NCI-H2107 treated with DMSO at 0.1 percent for 48 hours (cell line): ENCODE measurements around the gene HHIPL1.

ENCODE experiments used
- DNase-seq: peaks from one replicate; lab custom pipeline; 2025; ENCODE audit not compliant: unreplicated experiment; lab: John Stamatoyannopoulos, UW

Gene HHIPL1

GRCh38 chr14:99609245-99610170 is 35.4 kb upstream of the HHIPL1 start:
- DNase-seq = no peak

GRCh38 chr14:99611646-99612045 is 33.3 kb upstream of the HHIPL1 start:
- DNase-seq = no peak

- no peak for DNase-seq
These were observed 32.7 kb upstream of the HHIPL1 start for GRCh38 chr14:99612071-99612737.

- no peak for DNase-seq
These were observed 32.1 kb upstream of the HHIPL1 start for GRCh38 chr14:99612738-99613330.

GRCh38 chr14:99615497-99616157 is 29.3 kb upstream of the HHIPL1 start:
- DNase-seq = no peak

DNA sequence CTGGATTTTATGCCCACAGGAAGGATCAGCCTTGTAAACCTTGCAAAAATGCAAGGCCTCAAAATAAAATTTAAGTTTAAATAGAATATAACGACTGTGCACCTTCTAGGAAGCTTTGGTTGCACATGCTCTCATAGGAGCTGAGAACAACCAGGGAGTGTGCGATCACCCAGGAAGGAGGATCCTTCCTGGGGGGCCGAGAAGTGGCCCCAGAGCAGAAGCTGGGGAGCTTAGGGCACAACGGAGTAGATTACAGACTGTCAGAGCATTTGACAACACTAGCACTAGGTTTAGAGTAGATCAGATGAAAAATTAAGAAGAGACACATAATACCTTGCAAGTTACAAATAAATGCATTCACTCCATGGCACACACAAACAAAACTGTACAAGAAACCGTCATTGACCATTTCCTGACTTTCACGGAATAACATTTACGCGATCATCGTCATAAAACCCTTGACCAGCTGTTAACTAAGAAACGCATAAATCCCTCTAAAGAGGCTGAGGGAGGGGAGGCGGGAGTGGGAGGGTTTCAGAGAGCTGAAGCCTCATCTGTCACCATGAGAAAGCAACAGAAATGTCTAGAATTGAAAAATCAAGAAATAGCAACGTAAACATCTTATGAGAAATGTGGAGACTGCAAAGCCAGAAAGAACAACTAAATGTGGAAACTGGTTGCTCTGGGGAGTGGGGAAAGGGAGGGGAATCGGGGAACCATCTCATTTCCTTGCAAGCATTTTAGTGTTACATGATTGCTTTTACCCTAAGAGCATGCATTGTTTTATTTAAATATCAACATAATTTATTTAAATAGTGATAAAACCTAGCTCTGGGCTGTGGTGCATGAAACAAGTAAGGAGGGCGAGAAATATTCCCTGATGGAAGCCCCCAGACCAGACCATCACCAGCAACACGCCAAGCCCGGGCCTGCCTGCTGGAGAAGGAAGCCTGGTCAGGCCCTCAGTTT is 27.8 kb upstream of the HHIPL1 start:
- DNase-seq = no peak

GRCh38 chr14:99619835-99620834 is 24.8 kb upstream of the HHIPL1 start:
- DNase-seq = no peak

DNA sequence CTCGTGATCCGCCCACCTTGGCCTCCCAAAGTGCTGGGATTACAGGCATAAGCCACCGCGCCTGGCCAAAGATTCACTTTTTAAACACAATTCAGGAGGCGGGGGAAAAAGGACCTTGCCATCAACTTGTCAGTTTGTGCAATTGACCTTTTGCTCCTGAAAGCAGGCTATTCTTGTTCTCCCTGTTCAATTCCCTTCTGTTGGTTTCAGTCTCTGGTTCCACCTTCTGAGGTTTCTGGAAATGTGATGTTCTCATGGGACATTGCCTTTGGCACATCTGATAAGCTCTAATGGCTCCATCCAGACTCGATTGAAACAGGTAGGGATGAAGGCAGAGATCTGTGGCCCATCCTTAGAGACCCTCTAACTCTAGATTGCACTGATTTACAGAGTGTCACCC is 23.0 kb upstream of the HHIPL1 start:
- DNase-seq = no peak

- DNase-seq = no peak
These were observed 20.9 kb upstream of the HHIPL1 start for GRCh38 chr14:99624024-99624423.

GRCh38 chr14:99624971-99625370 is 20.0 kb upstream of the HHIPL1 start:
- no peak for DNase-seq

GRCh38 chr14:99625476-99625875 is 19.5 kb upstream of the HHIPL1 start:
- DNase-seq = no peak

DNA sequence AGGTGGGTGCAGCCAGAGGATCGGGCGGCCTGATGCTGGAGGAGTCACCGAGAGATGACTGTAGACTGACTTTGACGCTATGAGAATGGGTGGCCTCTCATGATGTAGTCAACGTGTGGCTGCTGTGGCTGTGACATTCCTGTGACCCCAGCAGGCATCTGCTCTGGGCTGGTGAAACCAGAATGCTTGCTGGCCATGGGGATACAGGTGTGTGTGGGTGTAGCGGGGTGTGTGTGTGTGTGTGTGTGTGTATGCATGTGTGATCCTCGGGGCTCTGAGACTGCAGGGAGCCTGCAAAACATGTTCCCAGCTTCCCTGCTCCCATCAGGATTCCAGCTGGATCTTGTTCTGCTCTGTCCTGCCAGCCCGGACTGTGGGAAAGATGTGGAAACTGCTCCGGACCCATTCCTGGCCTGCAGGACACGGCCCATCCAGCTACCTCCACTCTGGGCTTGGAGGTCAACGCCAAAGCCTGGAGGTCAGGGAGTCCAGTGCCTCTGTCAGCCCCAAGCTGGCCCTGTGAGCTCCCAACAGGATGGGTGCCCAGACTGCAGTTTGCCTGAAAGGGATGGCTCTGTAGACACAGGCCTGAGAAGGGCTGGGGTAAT is 18.8 kb upstream of the HHIPL1 start:
- DNase-seq = no peak

DNA sequence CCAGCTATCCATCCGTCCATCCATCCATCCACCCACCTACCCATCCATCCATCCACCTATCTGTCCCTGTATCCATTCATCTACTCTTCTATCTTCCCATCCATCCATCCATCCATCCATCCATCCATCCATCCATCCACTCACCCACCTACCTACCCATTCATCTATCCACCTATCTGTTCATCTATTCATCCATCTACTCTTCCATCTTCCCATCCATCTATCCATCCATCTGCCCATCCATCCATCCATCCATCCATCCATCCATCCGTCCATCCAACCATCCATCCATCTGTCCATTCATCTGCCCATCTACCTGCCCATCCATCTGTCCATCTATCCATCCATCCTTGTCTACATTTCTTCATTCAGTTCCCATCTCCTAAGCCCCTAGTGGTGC is 17.8 kb upstream of the HHIPL1 start:
- DNase-seq = no peak

GRCh38 chr14:99627510-99628381 is 17.2 kb upstream of the HHIPL1 start:
- DNase-seq = no peak

- DNase-seq = peak; percentile 44
These were observed 15.9 kb upstream of the HHIPL1 start for GRCh38 chr14:99628887-99629618.

- no peak for DNase-seq
These were observed 14.7 kb upstream of the HHIPL1 start for GRCh38 chr14:99630202-99630601.

GRCh38 chr14:99632410-99633035 is 12.4 kb upstream of the HHIPL1 start:
- DNase-seq = no peak
